GM23248 (cell line): ENCODE results near the gene PCCA. TPM values are rescaled to one million over a fixed set of nuclear protein-coding genes. Genes with fewer than 3 reads are reported as not detected.

Source experiments
- DNase-seq: peaks from one replicate; pipeline ENCODE4 v3.0.0-alpha.2; 2015
- H2AFZ ChIP-seq: fragments of 200-600 bp; sonication (generic); 2 replicates; pipeline ENCODE4 v1.6.1; 2016; ENCODE audit warnings: antibody characterized with exemption
- H3F3A ChIP-seq: fragments of 200-600 bp; sonication (generic); 2 replicates; pipeline ENCODE4 v1.6.1; 2016; ENCODE audit warnings: mild to moderate bottlenecking, antibody characterized with exemption, mixed run types; ENCODE audit not compliant: insufficient read depth
- H3K27ac ChIP-seq: fragments of 200-600 bp; sonication (generic); 2 replicates; pipeline ENCODE4 v1.5.1; 2016; ENCODE audit warnings: mild to moderate bottlenecking
- H3K27me3 ChIP-seq: fragments of 200-600 bp; sonication (generic); replicated peaks from 2 replicates; pipeline ENCODE4 v1.6.1; 2016; ENCODE audit warnings: mild to moderate bottlenecking; ENCODE audit not compliant: insufficient read depth
- H3K36me3 ChIP-seq: fragments of 200-600 bp; sonication (generic); 2 replicates; pipeline ENCODE4 v1.6.1; 2016; ENCODE audit warnings: low read depth, mild to moderate bottlenecking
- H3K4me1 ChIP-seq: fragments of 200-600 bp; sonication (generic); 2 replicates; pipeline ENCODE4 v1.6.1; 2016; ENCODE audit warnings: mild to moderate bottlenecking; ENCODE audit not compliant: insufficient read depth
- H3K4me2 ChIP-seq: fragments of 200-600 bp; sonication (generic); one replicate; pipeline ENCODE4 v1.6.1; 2016; ENCODE audit warnings: mild to moderate bottlenecking; ENCODE audit not compliant: unreplicated experiment
- H3K4me3 ChIP-seq: fragments of 200-600 bp; sonication (generic); 2 replicates; pipeline ENCODE4 v1.5.1; 2016; ENCODE audit warnings: mild to moderate bottlenecking
- H3K79me2 ChIP-seq: fragments of 200-600 bp; sonication (generic); 2 replicates; pipeline ENCODE4 v1.6.1; 2016; ENCODE audit warnings: mild to moderate bottlenecking; ENCODE audit not compliant: insufficient read depth
- H3K9ac ChIP-seq: fragments of 200-600 bp; sonication (generic); 2 replicates; pipeline ENCODE4 v1.6.1; 2016; ENCODE audit warnings: mild to moderate bottlenecking
- H3K9me2 ChIP-seq: fragments of 200-600 bp; sonication (generic); 2 replicates; pipeline ENCODE4 v1.6.1; 2016; ENCODE audit warnings: mixed run types, mild to moderate bottlenecking, moderate library complexity; ENCODE audit not compliant: insufficient read depth
- H3K9me3 ChIP-seq: fragments of 200-600 bp; sonication (generic); one replicate; pipeline ENCODE4 v1.6.1; 2017; ENCODE audit warnings: low read depth
- H4K20me1 ChIP-seq: fragments of 200-600 bp; sonication (generic); 2 replicates; pipeline ENCODE4 v1.6.0; 2016; ENCODE audit not compliant: insufficient read depth
- EZH2 ChIP-seq: fragments of 200-600 bp; sonication (generic); IDR thresholded peaks from 2 replicates; pipeline ENCODE4 v1.6.1; 2018; ENCODE audit warnings: antibody characterized with exemption, mild to moderate bottlenecking; ENCODE audit not compliant: insufficient read depth, poor library complexity, severe bottlenecking
- EZH2phosphoT487 ChIP-seq: fragments of 200-600 bp; sonication (generic); IDR thresholded peaks from 2 replicates; pipeline ENCODE4 v1.6.1; 2018; ENCODE audit warnings: antibody characterized with exemption, moderate library complexity, mild to moderate bottlenecking, low read depth; ENCODE audit not compliant: insufficient read depth
- whole genome bisulfite sequencing, 2 experiments: methylation state at CpG; one replicate each; pipeline ENCODE4 v1.1.6; 2015 to 2017; ENCODE audit warnings: low lambda C conversion rate in 2 of 2, low coverage in 1 of 2; ENCODE audit errors: missing lambda C conversion rate in 2 of 2; 5-methylcytosine and 5-hydroxymethylcytosine counted together
- in situ Hi-C: fragments of 300-500 bp; cut with MboI; formaldehyde crosslinking; loops from 2 replicates; pipeline ENCODE4 v1.15.0; 2020
- polyA plus RNA-seq: library from polyadenylated mRNA; unstranded; fragments of >200 nt; fragmentation: Nextera tagmentation; extraction: Ambion mirVana; gene quantifications from 2 replicates; pipeline ENCODE4 v1.2.1, GENCODE V29; 2016
- total RNA-seq: library from RNA; depleted of rRNA; stranded (reverse); fragments of >200 nt; shearing (Covaris generic); gene quantifications from 2 replicates; pipeline ENCODE4 v1.2.3, GENCODE V29; 2014

Gene PCCA
- total and polyA plus RNA-seq, 2 experiments from 2014 or later: 9.1 to 9.6 TPM

DNA sequence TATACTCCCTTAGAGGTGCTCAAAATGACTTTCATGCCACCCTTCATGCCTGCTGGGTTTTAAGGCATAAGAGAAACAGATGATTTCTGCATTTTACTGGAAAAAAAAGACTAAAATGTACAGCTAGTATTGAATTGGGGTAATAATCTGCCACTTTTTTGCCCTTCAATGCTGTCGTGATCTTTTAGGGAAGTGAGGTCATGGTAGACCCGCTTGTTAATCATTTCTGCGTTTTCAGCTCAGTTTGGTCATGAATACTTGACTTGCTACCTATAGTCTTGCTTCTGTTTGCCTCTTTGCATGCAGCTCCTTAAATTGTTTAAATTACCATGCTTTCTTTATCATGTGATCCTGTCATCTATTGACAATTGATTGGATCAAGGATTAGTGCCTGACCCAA is 90.4 kb downstream of the PCCA start:
- Histone ChIP-seq H3K4me1 (no peaks in the 10 kb centered on the region; the same call in 1 of the 2 replicates), H3K27ac (no peak overlapping the region), H2AFZ (no peak overlapping the region), H3K79me2 (no peaks in the 10 kb centered on the region), H3K9ac (no peak overlapping the region), H3K9me3 (no peaks in the 10 kb centered on the region), H3F3A (no peaks in the 10 kb centered on the region), H3K36me3 (no peaks in the 10 kb centered on the region), H3K9me2 (no peaks in the 10 kb centered on the region), H3K4me3 (no peak overlapping the region), H4K20me1 (no peaks in the 10 kb centered on the region), H3K27me3 (no peaks in the 10 kb centered on the region), H3K4me2 (no peak overlapping the region)
- WGBS, 2 experiments: 90 to 93% methylated on average over 3 of the region's 3 CpGs
- no peak for TF ChIP-seq EZH2
- TF ChIP-seq EZH2phosphoT487: no peak
- in situ Hi-C loops: no loop called here
- DNase-seq: no peak

DNA sequence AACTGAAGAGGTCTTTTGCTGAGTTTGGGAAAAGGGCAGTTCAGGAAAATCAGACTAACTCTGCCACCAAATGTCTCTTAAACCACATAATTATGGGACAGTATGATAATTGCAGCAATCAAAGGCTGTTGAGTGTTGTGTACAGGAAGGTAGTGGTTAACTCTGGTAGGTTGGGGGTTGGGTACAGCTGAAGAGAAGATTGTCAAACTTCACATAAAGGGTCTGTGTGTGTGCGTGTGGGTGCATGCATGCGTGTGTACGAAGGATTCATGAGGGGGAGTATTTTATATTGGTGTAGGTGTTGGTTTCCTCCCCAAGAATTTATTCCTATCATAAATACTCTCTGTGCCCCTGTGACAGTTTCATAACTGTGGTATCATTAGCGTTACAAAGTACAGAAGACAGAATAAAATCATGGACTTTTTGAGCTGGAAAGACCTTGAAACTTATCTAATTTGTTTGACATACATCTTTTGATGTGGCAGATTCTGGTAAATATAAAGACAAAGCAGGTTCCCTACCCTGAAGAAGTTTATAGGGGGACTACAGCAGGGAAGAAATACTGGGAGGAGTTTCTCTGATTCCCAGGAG is 94.1 kb downstream of the PCCA start:
- no peaks in the 10 kb centered on the region for H4K20me1 ChIP-seq
- DNase-seq: no peak
- H3F3A ChIP-seq: no peaks in the 10 kb centered on the region
- no peaks in the 10 kb centered on the region for H3K79me2 ChIP-seq
- no peaks in the 10 kb centered on the region for H3K9me2 ChIP-seq
- no peak overlapping the region for H3K4me3 ChIP-seq
- no peak overlapping the region for H3K27ac ChIP-seq
- H3K4me1 ChIP-seq: no peaks in the 10 kb centered on the region
- no peaks in the 10 kb centered on the region for H3K36me3 ChIP-seq
- H2AFZ ChIP-seq: no peak overlapping the region
- no peaks in the 10 kb centered on the region for H3K27me3 ChIP-seq
- no peak for TF ChIP-seq EZH2phosphoT487
- no peak for TF ChIP-seq EZH2
- 90 to 95% methylated on average over 4 of the region's 4 CpGs for WGBS, 2 experiments
- no peak overlapping the region for H3K4me2 ChIP-seq
- no peak overlapping the region for H3K9ac ChIP-seq
- no peaks in the 10 kb centered on the region for H3K9me3 ChIP-seq
- in situ Hi-C loops: no loop called here

DNA sequence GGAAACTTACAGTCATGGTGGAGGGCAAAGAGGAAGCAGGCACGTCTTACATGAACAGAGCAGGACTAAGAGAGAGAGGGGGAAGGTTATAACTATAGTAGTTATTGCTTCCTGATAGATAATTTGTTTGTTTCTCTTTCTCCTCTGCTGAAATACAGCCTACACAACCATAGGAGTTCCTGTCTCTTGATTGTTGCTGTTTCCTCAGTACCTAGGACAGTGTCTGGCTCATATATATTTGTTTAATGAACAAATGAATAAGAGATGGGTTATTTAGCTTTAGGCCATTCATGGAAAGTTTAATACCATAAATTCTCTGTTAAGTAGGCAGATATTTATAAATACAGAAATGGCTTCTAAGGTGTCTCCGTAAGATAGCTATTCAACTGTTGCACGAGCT is 95.2 kb downstream of the PCCA start:
- Histone ChIP-seq H3K27ac (no peak overlapping the region), H3K36me3 (no peaks in the 10 kb centered on the region), H3K27me3 (no peaks in the 10 kb centered on the region), H3K4me1 (no peaks in the 10 kb centered on the region), H2AFZ (no peak overlapping the region), H3K9ac (no peak overlapping the region), H3K9me3 (no peaks in the 10 kb centered on the region), H3K4me3 (no peak overlapping the region), H3K79me2 (peaks cover under 1% of the 10 kb centered on the region; the same call in 1 of the 2 replicates), H3K4me2 (no peak overlapping the region), H3K9me2 (no peaks in the 10 kb centered on the region), H4K20me1 (no peaks in the 10 kb centered on the region), H3F3A (no peaks in the 10 kb centered on the region)
- in situ Hi-C loops: no loop called here
- TF ChIP-seq EZH2 (no peak), EZH2phosphoT487 (no peak)
- WGBS, 2 experiments: 64 to 67% methylated on average over 3 of the region's 3 CpGs
- DNase-seq: no peak

DNA sequence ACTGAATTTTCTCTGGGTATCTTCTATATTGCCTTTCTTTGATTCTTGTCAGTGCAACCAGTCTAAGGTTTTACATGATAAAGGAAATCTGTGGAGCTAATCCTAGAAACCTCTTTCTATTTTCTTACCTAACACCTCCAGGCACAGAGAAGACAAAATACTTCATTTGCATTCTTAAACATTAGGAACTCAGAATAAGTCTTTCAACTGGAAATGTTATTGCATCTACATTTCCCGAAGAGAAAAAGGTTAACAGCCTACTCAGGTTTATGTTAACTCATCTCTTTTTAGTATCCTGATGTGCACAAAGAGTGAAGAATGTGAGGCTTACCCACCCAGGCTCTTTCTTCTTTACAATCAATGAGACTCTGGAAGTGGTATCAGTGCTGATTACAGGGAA is 106.7 kb downstream of the PCCA start:
- H3K4me1 ChIP-seq: no peaks in the 10 kb centered on the region
- no peaks in the 10 kb centered on the region for H3F3A ChIP-seq
- no peak overlapping the region for H3K27ac ChIP-seq
- H3K4me2 ChIP-seq: no peak overlapping the region
- no peak for DNase-seq
- H3K36me3 ChIP-seq: no peaks in the 10 kb centered on the region
- H3K79me2 ChIP-seq: no peaks in the 10 kb centered on the region; the same call in 1 of the 2 replicates
- in situ Hi-C loops: no loop called here
- H3K4me3 ChIP-seq: no peak overlapping the region
- H3K9me3 ChIP-seq: no peaks in the 10 kb centered on the region
- TF ChIP-seq EZH2 (no peak), EZH2phosphoT487 (no peak)
- H3K9ac ChIP-seq: no peak overlapping the region
- no peak overlapping the region for H2AFZ ChIP-seq
- H3K9me2 ChIP-seq: no peaks in the 10 kb centered on the region
- no peaks in the 10 kb centered on the region for H4K20me1 ChIP-seq
- 94% methylated on average over 1 of the region's 1 CpG for WGBS, 2 experiments
- H3K27me3 ChIP-seq: no peaks in the 10 kb centered on the region

DNA sequence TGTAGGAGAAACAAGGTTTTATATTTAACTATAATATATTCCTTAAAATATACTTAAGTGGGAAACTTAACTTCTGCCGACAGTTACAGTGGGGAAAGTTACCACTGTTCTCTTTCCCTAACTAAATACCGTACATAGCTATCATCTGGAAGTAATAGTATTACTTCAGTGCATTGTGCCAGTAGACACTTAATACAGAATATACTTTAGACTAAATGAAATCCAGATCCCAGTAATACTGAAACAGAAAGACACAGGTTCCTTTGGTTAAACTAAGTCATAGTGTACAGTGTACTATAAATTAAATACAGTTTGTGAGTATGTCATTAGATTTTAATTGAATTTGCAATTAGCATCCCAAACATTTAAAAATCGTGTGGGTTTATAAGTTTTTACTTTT is 107.5 kb downstream of the PCCA start:
- Histone ChIP-seq H3K36me3 (no peaks in the 10 kb centered on the region), H3F3A (no peaks in the 10 kb centered on the region), H3K9me3 (no peaks in the 10 kb centered on the region), H3K27me3 (no peaks in the 10 kb centered on the region), H3K9me2 (no peaks in the 10 kb centered on the region), H2AFZ (no peak overlapping the region), H3K4me1 (no peaks in the 10 kb centered on the region), H3K27ac (no peak overlapping the region), H3K4me3 (no peak overlapping the region), H3K9ac (no peak overlapping the region), H4K20me1 (no peaks in the 10 kb centered on the region), H3K79me2 (no peaks in the 10 kb centered on the region; the same call in 1 of the 2 replicates), H3K4me2 (no peak overlapping the region)
- no peak for DNase-seq
- no peak for TF ChIP-seq EZH2
- TF ChIP-seq EZH2phosphoT487: no peak
- in situ Hi-C loops: no loop called here
- WGBS, 2 experiments: 56 to 60% methylated on average over 3 of the region's 3 CpGs
